ENCODE results near the gene EBLN1.

GRCh38 chr10:22226599-22226998, 8.8 kb upstream of the EBLN1 start:
- TF ChIP-seq GABPA (IDR thresholded peaks at IDR 0.05; ENCODE audit: borderline replicate concordance, insufficient read depth, low read length) (no peak), BACH1 (IDR thresholded peaks at IDR 0.05; ENCODE audit: low read length) (no peak), POLR2AphosphoS5 (IDR thresholded peaks at IDR 0.05; ENCODE audit: low read depth, low read length) (no peak), CTCF (IDR thresholded peaks at IDR 0.05; ENCODE audit: control extremely low read depth in 1 of 3, insufficient read depth in 1 of 3, low read depth in 1 of 3, low read length in 3 of 3) (no peak)

Measured in H1 (cell line).